Lower leg skin (tissue), 4 donors: ENCODE results near the gene EXOC6B. TPM values are rescaled to one million over a fixed set of nuclear protein-coding genes. Genes with fewer than 3 reads are reported as not detected.

Experiments
- DNase-seq, 2 donors: peaks; one replicate each; pipeline ENCODE4 v3.0.0-alpha.2; 2019; ENCODE audit warnings: low spot score in 2 of 2
- H3K4me3 ChIP-seq: fragments of 200-600 bp; sonication (generic); 2 replicates; pipeline ENCODE4 v1.5.1; 2017; ENCODE audit warnings: mild to moderate bottlenecking, low read depth; ENCODE audit not compliant: poor library complexity, severe bottlenecking
- CTCF ChIP-seq, 3 donors: fragments of 450-650 bp; IDR thresholded peaks; one replicate each; pipeline ENCODE4 v1.5.1; 2016; ENCODE audit warnings: antibody characterized with exemption in 3 of 3, mild to moderate bottlenecking in 3 of 3, moderate library complexity in 2 of 3
- POLR2A ChIP-seq, 2 donors: fragments of 450-650 bp; IDR thresholded peaks; one replicate each; pipeline ENCODE4 v1.6.1; 2016 to 2017; ENCODE audit warnings: antibody characterized with exemption in 2 of 2, mild to moderate bottlenecking in 1 of 2, moderate library complexity in 1 of 2
- WGBS, 2 donors: methylation state at CpG; one replicate each; pipeline ENCODE4 v1.1.5; 2018; 5-methylcytosine and 5-hydroxymethylcytosine counted together
- intact Hi-C: fragments of 100-400 bp; cut with DNase I; formaldehyde crosslinking; loops from one replicate; pipeline ENCODE4 v1.15.0; 2023; ENCODE audit warnings: low total_unique reads
- total RNA-seq, 4 donors: library from RNA; depleted of rRNA; stranded (reverse); fragments of >200 nt; gene quantifications; one replicate each; pipeline ENCODE4 v1.1.0, GENCODE V29; 2016

The EXOC6B gene
- total RNA-seq, 4 donors from 2014 or later: 85.8 to 164 (median 103) TPM

GRCh38 chr2:72150861-72151356, 674.9 kb downstream of the EXOC6B start:
- H3K4me3 ChIP-seq: no peak overlapping the region
- no peak for TF ChIP-seq POLR2A (IDR thresholded peaks at IDR 0.05)
- no peak for TF ChIP-seq CTCF (IDR thresholded peaks at IDR 0.05)
- peak; percentile 10 to 66 for DNase-seq
- 66 to 84% methylated on average over 2 of the region's 2 CpGs for WGBS, 2 donors
- intact Hi-C loops: loop anchor here (5.0 to 10.0 kb wide), 3 partner anchors 229 to 604 kb away; no protein-coding TSS in a partner anchor

GRCh38 chr2:72150157-72150860, 675.5 kb downstream of the EXOC6B start:
- TF ChIP-seq POLR2A (IDR thresholded peaks at IDR 0.05): no peak
- peak in 2 of 3 donors; percentile 8 to 58 for TF ChIP-seq CTCF (IDR thresholded peaks at IDR 0.05)
- WGBS, 2 donors: 5% methylated on average over 25 to 28 of the region's 28 CpGs
- intact Hi-C loops: loop anchor here (5.0 to 10.0 kb wide), 3 partner anchors 228 to 603 kb away; no protein-coding TSS in a partner anchor
- no peak overlapping the region for H3K4me3 ChIP-seq
- DNase-seq: peak; percentile 78 to 95

GRCh38 chr2:72149556-72150156, 676.2 kb downstream of the EXOC6B start:
- intact Hi-C loops: loop anchor here (5.0 to 10.0 kb wide), 3 partner anchors 227 to 602 kb away; no protein-coding TSS in a partner anchor
- H3K4me3 ChIP-seq: peak overlapping the region; percentile 5
- DNase-seq: peak in 1 of 2 donors; percentile 90
- 1% methylated on average over 36 to 45 of the region's 45 CpGs for WGBS, 2 donors
- TF ChIP-seq CTCF (IDR thresholded peaks at IDR 0.05): no peak
- no peak for TF ChIP-seq POLR2A (IDR thresholded peaks at IDR 0.05)

- TF ChIP-seq CTCF (IDR thresholded peaks at IDR 0.05): no peak
- no peak for TF ChIP-seq POLR2A (IDR thresholded peaks at IDR 0.05)
- peak overlapping the region; percentile 14 for H3K4me3 ChIP-seq
- WGBS, 2 donors: 0 to 1% methylated on average over 44 to 51 of the region's 65 CpGs
- intact Hi-C loops: no loop called here
- DNase-seq: peak in 1 of 2 donors; percentile 88
Observed at GRCh38 chr2:72148837-72149555, 676.8 kb downstream of the EXOC6B start.

GRCh38 chr2:72148003-72148836, 677.6 kb downstream of the EXOC6B start:
- intact Hi-C loops: no loop called here
- 1% methylated on average over 61 to 65 of the region's 68 CpGs for WGBS, 2 donors
- no peak for TF ChIP-seq CTCF (IDR thresholded peaks at IDR 0.05)
- TF ChIP-seq POLR2A (IDR thresholded peaks at IDR 0.05): no peak
- peak overlapping the region; percentile 14 for H3K4me3 ChIP-seq
- DNase-seq: peak in 1 of 2 donors; percentile 79
